Testis (tissue), 2 donors: ENCODE data around the gene MED26.

ENCODE experiments used
- CTCF ChIP-seq, 3 experiments: fragments of 450-650 bp in 2 of 3; fragments of 200-600 bp in 1 of 3; sonication (generic) in 1 of 3; IDR thresholded peaks; one replicate each; pipeline ENCODE4 v1.5.1; 2016 to 2019; ENCODE audit warnings: antibody characterized with exemption in 3 of 3, mild to moderate bottlenecking in 2 of 3, moderate library complexity in 1 of 3
- POLR2A ChIP-seq: fragments of 450-650 bp; IDR thresholded peaks from one replicate; pipeline ENCODE4 v1.6.1; 2017; ENCODE audit warnings: antibody characterized with exemption, mild to moderate bottlenecking, moderate library complexity

GRCh38 chr19:16628984-16629691 lies 1.1 kb upstream of the MED26 start:
- no peak for TF ChIP-seq CTCF (IDR thresholded peaks at IDR 0.05)
- TF ChIP-seq POLR2A: no peak
